ENCODE results near the gene NRROS.

The NRROS gene

GRCh38 chr3:196689941-196690660 lies 50.6 kb downstream of the NRROS start:
- ATAC-seq (ENCODE audit: low read depth) (no peak), DNase-seq (ENCODE audit: low spot score) (no peak)
- H3K27ac ChIP-seq (ENCODE audit: poor library complexity, severe bottlenecking) = no peak overlapping the region
- no peaks in the 10 kb centered on the region for H3K36me3 ChIP-seq (ENCODE audit: low read depth)
- no peak overlapping the region for H3K4me3 ChIP-seq (ENCODE audit: severe bottlenecking)
- TF ChIP-seq, protein P1, sequence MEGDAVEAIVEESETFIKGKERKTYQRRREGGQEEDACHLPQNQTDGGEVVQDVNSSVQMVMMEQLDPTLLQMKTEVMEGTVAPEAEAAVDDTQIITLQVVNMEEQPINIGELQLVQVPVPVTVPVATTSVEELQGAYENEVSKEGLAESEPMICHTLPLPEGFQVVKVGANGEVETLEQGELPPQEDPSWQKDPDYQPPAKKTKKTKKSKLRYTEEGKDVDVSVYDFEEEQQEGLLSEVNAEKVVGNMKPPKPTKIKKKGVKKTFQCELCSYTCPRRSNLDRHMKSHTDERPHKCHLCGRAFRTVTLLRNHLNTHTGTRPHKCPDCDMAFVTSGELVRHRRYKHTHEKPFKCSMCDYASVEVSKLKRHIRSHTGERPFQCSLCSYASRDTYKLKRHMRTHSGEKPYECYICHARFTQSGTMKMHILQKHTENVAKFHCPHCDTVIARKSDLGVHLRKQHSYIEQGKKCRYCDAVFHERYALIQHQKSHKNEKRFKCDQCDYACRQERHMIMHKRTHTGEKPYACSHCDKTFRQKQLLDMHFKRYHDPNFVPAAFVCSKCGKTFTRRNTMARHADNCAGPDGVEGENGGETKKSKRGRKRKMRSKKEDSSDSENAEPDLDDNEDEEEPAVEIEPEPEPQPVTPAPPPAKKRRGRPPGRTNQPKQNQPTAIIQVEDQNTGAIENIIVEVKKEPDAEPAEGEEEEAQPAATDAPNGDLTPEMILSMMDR (IDR thresholded peaks at IDR 0.05; ENCODE audit: poor library complexity, severe bottlenecking) = no peak
- peaks cover 9% of the 10 kb centered on the region for H3K4me1 ChIP-seq (ENCODE audit: insufficient read depth, poor library complexity, severe bottlenecking)
- H3K27me3 ChIP-seq (ENCODE audit: insufficient read depth, poor library complexity, severe bottlenecking) = no peaks in the 10 kb centered on the region
- H3K9me3 ChIP-seq (ENCODE audit: severe bottlenecking) = no peaks in the 10 kb centered on the region

GRCh38 chr3:196691386-196691785 lies 51.9 kb downstream of the NRROS start:
- Histone ChIP-seq H3K9me3 (ENCODE audit: severe bottlenecking) (no peaks in the 10 kb centered on the region), H3K36me3 (ENCODE audit: low read depth) (no peaks in the 10 kb centered on the region), H3K4me3 (ENCODE audit: severe bottlenecking) (no peak overlapping the region), H3K27ac (ENCODE audit: poor library complexity, severe bottlenecking) (no peak overlapping the region), H3K4me1 (ENCODE audit: insufficient read depth, poor library complexity, severe bottlenecking) (peaks cover 9% of the 10 kb centered on the region), H3K27me3 (ENCODE audit: insufficient read depth, poor library complexity, severe bottlenecking) (no peaks in the 10 kb centered on the region)
- DNase-seq (ENCODE audit: low spot score) = no peak
- ATAC-seq (ENCODE audit: low read depth) = no peak
- TF ChIP-seq, protein P1 (IDR thresholded peaks at IDR 0.05; ENCODE audit: poor library complexity, severe bottlenecking) = no peak

GRCh38 chr3:196694202-196694638 lies 54.7 kb downstream of the NRROS start:
- no peaks in the 10 kb centered on the region for H3K4me1 ChIP-seq (ENCODE audit: insufficient read depth, poor library complexity, severe bottlenecking)
- no peak overlapping the region for H3K27ac ChIP-seq (ENCODE audit: poor library complexity, severe bottlenecking)
- H3K36me3 ChIP-seq (ENCODE audit: low read depth) = no peaks in the 10 kb centered on the region
- no peak for DNase-seq (ENCODE audit: low spot score)
- peak; percentile 48; the same call in 2 of the 3 replicates for ATAC-seq (ENCODE audit: low read depth)
- TF ChIP-seq, protein P1 (IDR thresholded peaks at IDR 0.05; ENCODE audit: poor library complexity, severe bottlenecking) = no peak
- H3K4me3 ChIP-seq (ENCODE audit: severe bottlenecking) = no peak overlapping the region
- no peaks in the 10 kb centered on the region for H3K27me3 ChIP-seq (ENCODE audit: insufficient read depth, poor library complexity, severe bottlenecking)
- H3K9me3 ChIP-seq (ENCODE audit: severe bottlenecking) = no peaks in the 10 kb centered on the region

DNA sequence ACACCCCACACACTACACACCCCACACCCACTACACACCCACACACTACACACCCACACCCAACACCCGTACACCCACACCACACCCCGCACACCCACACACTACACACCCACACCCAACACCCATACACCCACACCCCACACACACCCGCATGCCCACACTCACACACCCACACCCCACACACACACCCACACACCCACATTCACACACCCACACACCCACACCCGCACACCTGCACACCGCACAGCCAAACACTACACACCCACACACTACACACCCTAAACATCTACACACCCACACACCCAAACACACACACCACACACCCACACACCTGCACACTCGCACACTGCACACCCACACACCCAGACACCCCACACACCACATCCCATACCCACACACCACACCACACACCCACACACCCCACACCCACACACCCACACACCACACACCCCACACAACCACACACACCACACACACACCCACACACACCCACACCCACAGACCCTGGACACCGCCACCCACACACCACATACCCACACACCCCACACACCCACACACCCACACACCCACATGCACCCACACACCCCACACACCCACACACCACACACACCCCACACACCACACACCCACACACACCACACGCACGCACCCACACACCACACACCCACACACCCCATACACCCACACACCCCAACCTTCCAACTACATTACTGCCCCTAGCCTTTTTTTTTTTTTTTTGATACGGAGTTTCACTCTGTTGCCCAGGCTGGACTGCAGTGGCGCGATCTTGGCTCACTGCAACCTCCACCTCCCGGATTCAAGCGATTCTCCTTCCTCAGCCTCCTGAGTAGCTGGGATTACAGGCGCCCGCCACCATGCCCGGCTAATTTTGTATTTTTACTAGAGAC lies 55.7 kb downstream of the NRROS start:
- H3K4me3 ChIP-seq (ENCODE audit: severe bottlenecking) = no peak overlapping the region
- no peaks in the 10 kb centered on the region for H3K9me3 ChIP-seq (ENCODE audit: severe bottlenecking)
- no peaks in the 10 kb centered on the region for H3K36me3 ChIP-seq (ENCODE audit: low read depth)
- H3K4me1 ChIP-seq (ENCODE audit: insufficient read depth, poor library complexity, severe bottlenecking) = no peaks in the 10 kb centered on the region
- DNase-seq (ENCODE audit: low spot score) = no peak
- H3K27ac ChIP-seq (ENCODE audit: poor library complexity, severe bottlenecking) = no peak overlapping the region
- no peaks in the 10 kb centered on the region for H3K27me3 ChIP-seq (ENCODE audit: insufficient read depth, poor library complexity, severe bottlenecking)
- no peak for ATAC-seq (ENCODE audit: low read depth)
- TF ChIP-seq, protein P1 (IDR thresholded peaks at IDR 0.05; ENCODE audit: poor library complexity, severe bottlenecking) = no peak
